GM21423 (cell line): ENCODE measurements around the gene RNASEH2B.

Experiments used
- ATAC-seq: cut with Tn5 transposase; IDR thresholded peaks from one replicate; pipeline ENCODE4 v1.9.1; 2021; ENCODE audit warnings: mild to moderate bottlenecking, moderate library complexity; ENCODE audit not compliant: unreplicated experiment

Gene RNASEH2B

GRCh38 chr13:50934735-50935435 is 25.3 kb downstream of the RNASEH2B start:
- ATAC-seq, result no peak

- no peak for ATAC-seq
These were observed 27.1 kb downstream of the RNASEH2B start for GRCh38 chr13:50936679-50937078.

- ATAC-seq, result no peak
These were observed 30.9 kb downstream of the RNASEH2B start for GRCh38 chr13:50940509-50940908.

- no peak for ATAC-seq
These were observed 31.6 kb downstream of the RNASEH2B start for GRCh38 chr13:50941146-50941545.

GRCh38 chr13:50942630-50943311 is 33.2 kb downstream of the RNASEH2B start:
- ATAC-seq, result no peak

GRCh38 chr13:50945669-50946068 is 36.1 kb downstream of the RNASEH2B start:
- no peak for ATAC-seq

- no peak for ATAC-seq
These were observed 39.0 kb downstream of the RNASEH2B start for GRCh38 chr13:50948601-50949000.

GRCh38 chr13:50950849-50951248 is 41.3 kb downstream of the RNASEH2B start:
- ATAC-seq, result no peak

GRCh38 chr13:50951366-50951765 is 41.8 kb downstream of the RNASEH2B start:
- no peak for ATAC-seq

GRCh38 chr13:50955241-50955640 is 45.6 kb downstream of the RNASEH2B start:
- ATAC-seq, result no peak

- no peak for ATAC-seq
These were observed 46.2 kb downstream of the RNASEH2B start for GRCh38 chr13:50955798-50956197.

- ATAC-seq, result no peak
These were observed 48.0 kb downstream of the RNASEH2B start for GRCh38 chr13:50957620-50958019.

GRCh38 chr13:50969691-50970090 is 60.1 kb downstream of the RNASEH2B start:
- ATAC-seq, result no peak

- no peak for ATAC-seq
These were observed 61.4 kb downstream of the RNASEH2B start for GRCh38 chr13:50970956-50971355.

- ATAC-seq, result no peak
These were observed 64.7 kb downstream of the RNASEH2B start for GRCh38 chr13:50974268-50974667.

GRCh38 chr13:50979187-50979586 is 69.6 kb downstream of the RNASEH2B start:
- no peak for ATAC-seq

- no peak for ATAC-seq
These were observed 72.1 kb downstream of the RNASEH2B start for GRCh38 chr13:50981686-50982085.

GRCh38 chr13:50989476-50989875 is 79.9 kb downstream of the RNASEH2B start:
- no peak for ATAC-seq

- no peak for ATAC-seq
These were observed 80.7 kb downstream of the RNASEH2B start for GRCh38 chr13:50990065-50990817.

GRCh38 chr13:50990818-50991506 is 81.4 kb downstream of the RNASEH2B start:
- ATAC-seq, result peak; percentile 2
